Airway epithelial cell (primary cell): ENCODE data around the gene VPS11. TPM values are rescaled to one million over a fixed set of nuclear protein-coding genes. Genes with fewer than 3 reads are reported as not detected.

Source experiments
- total RNA-seq: library from RNA; depleted of rRNA; stranded (reverse); fragments of >200 nt; gene quantifications from 2 replicates; pipeline ENCODE4 v1.2.3, GENCODE V29; 2015

VPS11 gene
- total RNA-seq, result 14.8 and 17.8 TPM in 2 replicates

GRCh38 chr11:119067371-119068222, at the start of gene VPS11:
VPS11 (plus strand) TSS chr11:119067818; CDS start chr11:119067824, 6 bp downstream.

GRCh38 chr11:119018074-119018938, 49.3 kb upstream of the VPS11 start, which contains the start of the genes RPS25 and TRAPPC4:
RPS25 (minus strand) TSS chr11:119018343; CDS start chr11:119018284, 59 bp downstream.
TRAPPC4 (plus strand) TSS chr11:119018766; CDS start chr11:119018796, 30 bp downstream.

GRCh38 chr11:119030329-119031047, 37.1 kb upstream of the VPS11 start, which contains the start of gene SLC37A4:
SLC37A4 (minus strand) TSS chr11:119030877.

GRCh38 chr11:119057000-119057769, 10.4 kb upstream of the VPS11 start, which contains the start of gene HYOU1:
HYOU1 (minus strand) TSS chr11:119057205; CDS start chr11:119056160, 1,045 bp downstream.

GRCh38 chr11:119084663-119085436, 17.2 kb downstream of the VPS11 start, which contains the start of gene HMBS:
HMBS (plus strand) TSS chr11:119084881; CDS start chr11:119085034, 153 bp downstream.

GRCh38 chr11:119101759-119102423, 34.3 kb downstream of the VPS11 start, which contains the start of gene DPAGT1:
DPAGT1 (minus strand) TSS chr11:119101853; CDS start chr11:119101655, 198 bp downstream.

GRCh38 chr11:119106564-119107537, 39.2 kb downstream of the VPS11 start, which contains the start of gene C2CD2L:
C2CD2L (plus strand) TSS chr11:119107344; CDS start chr11:119107742, 398 bp downstream.

GRCh38 chr11:119121008-119121810, 53.6 kb downstream of the VPS11 start, which contains the start of gene HINFP:
HINFP (plus strand) TSS chr11:119121580; CDS start chr11:119126945, 5,365 bp downstream.

Other genes starting within 250 kb of the VPS11 start
- not detected in 2 replicates for gene CXCR5, start 183.9 kb upstream of the VPS11 start, total RNA-seq
- gene BCL9L, start 141.9 kb upstream of the VPS11 start, total RNA-seq, result 31.6 and 51.8 TPM in 2 replicates
- gene UPK2, start 111.5 kb upstream of the VPS11 start, total RNA-seq, result 0.37 and 0.56 TPM in 2 replicates
- gene FOXR1, start 96.1 kb upstream of the VPS11 start, total RNA-seq, result not detected in 2 replicates
- 7.0 and 11.4 TPM in 2 replicates for gene CENATAC, start 69.7 kb upstream of the VPS11 start, total RNA-seq
- 2,356 and 2,509 TPM in 2 replicates for gene RPS25, start 49.5 kb upstream of the VPS11 start, total RNA-seq
- 102 and 106 TPM in 2 replicates for gene TRAPPC4, start 49.1 kb upstream of the VPS11 start, total RNA-seq
- 37.6 and 39.3 TPM in 2 replicates for gene SLC37A4, start 36.9 kb upstream of the VPS11 start, total RNA-seq
- gene HYOU1, start 10.6 kb upstream of the VPS11 start, total RNA-seq, result 98.8 and 112 TPM in 2 replicates
- 10.5 and 27.9 TPM in 2 replicates for gene HMBS, start 17.1 kb downstream of the VPS11 start, total RNA-seq
- 28.2 and 33.6 TPM in 2 replicates for gene DPAGT1, start 34.0 kb downstream of the VPS11 start, total RNA-seq
- 5.0 and 5.8 TPM in 2 replicates for gene C2CD2L, start 39.5 kb downstream of the VPS11 start, total RNA-seq
- gene HINFP, start 53.8 kb downstream of the VPS11 start, total RNA-seq, result 5.2 and 17.0 TPM in 2 replicates
- 0.42 and 0.79 TPM in 2 replicates for gene ABCG4, start 81.2 kb downstream of the VPS11 start, total RNA-seq
- gene NLRX1, start 100.9 kb downstream of the VPS11 start, total RNA-seq, result 21.8 and 28.5 TPM in 2 replicates
- not detected in 2 replicates for gene NHERF4, start 117.7 kb downstream of the VPS11 start, total RNA-seq
- gene CBL, start 138.5 kb downstream of the VPS11 start, total RNA-seq, result 7.5 and 10.3 TPM in 2 replicates
- gene MCAM, start 249.3 kb downstream of the VPS11 start, total RNA-seq, result 197 and 367 TPM in 2 replicates